Fibroblast of mammary gland (primary cell): ENCODE results near the gene TOGARAM2.

Source experiments
- DNase-seq: peaks from one replicate; pipeline ENCODE4 v3.0.0-alpha.2; 2010; ENCODE audit warnings: low read depth
- H3K4me3 ChIP-seq: 2 replicates; pipeline ENCODE4 v1.5.1; 2011; ENCODE audit warnings: low read depth, mild to moderate bottlenecking, low read length, moderate library complexity; ENCODE audit not compliant: control insufficient read depth
- CTCF ChIP-seq: conservative IDR thresholded peaks from 2 replicates; pipeline ENCODE4 v1.5.1; 2011; ENCODE audit warnings: low read depth, low read length, inconsistent platforms; ENCODE audit not compliant: control insufficient read depth, insufficient read depth

Gene TOGARAM2

DNA sequence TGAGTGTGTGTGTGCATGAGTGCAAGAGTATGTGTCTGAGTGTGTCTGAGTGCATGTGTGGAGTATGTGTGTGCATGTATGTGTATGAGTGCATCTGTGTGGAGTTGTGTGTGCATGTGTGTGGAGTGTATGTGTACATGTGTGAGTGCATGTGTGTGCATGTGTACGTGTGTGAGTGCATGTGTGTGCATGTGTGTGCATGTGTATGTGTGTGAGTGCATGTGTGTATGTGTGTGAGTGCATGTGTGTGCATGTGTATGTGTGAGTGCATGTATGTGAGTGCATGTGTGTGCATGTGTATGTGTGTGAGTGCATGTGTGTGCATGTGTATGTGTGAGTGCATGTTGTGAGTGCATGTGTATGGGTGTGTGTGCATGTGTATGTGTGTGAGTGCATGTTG, 23.7 kb downstream of the TOGARAM2 start:
- no peak overlapping the region for H3K4me3 ChIP-seq
- DNase-seq = no peak

GRCh38 chr2:29005331-29005730, 24.2 kb downstream of the TOGARAM2 start:
- DNase-seq = no peak
- TF ChIP-seq CTCF = no peak

More for the DNA sequence above, 23.7 kb downstream of the TOGARAM2 start:
- TF ChIP-seq CTCF = no peak

DNA sequence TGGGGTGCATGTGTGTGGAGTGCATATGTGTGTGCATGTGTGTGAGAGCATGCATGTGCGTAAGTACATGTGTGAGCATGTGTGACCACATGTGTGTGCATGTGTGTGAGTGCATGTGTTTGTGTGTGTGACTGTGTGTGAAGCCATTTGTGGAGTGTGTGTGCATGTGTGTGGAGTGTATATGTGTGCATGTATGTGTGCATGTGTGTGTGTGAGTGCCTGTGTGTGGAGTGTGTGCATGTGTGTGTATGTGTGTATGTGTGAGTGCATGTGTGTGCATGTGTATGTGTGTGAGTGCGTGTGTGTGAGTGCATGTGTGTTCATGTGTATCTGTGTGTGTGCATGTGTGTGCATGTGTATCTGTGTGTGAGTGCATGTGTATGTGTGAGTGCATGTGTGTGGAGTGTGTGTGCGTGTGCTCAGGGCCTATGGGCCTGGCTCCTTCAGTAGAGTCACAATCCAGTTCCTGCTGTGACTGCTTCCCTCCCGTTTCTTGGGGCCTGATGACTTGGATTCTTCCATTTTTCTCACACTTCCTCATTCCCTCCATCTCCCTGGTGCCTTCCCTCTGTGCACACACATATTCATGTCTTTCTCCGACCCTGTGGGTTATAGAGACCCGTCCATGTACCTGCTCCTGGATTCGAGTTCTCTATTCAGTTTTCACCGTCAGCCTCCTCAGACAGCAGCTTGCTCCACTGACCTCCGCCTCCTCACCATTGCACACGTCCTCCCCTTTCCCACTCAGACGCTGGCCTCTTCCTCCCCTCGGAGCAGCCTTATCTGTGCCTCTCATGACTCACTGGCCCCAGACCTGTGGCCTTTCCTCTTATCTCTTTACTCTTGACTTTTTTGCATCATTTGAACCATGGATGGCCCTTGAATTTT, 25.2 kb downstream of the TOGARAM2 start:
- TF ChIP-seq CTCF = no peak
- no peak overlapping the region for H3K4me3 ChIP-seq
- no peak for DNase-seq

More at GRCh38 chr2:29005331-29005730, 24.2 kb downstream of the TOGARAM2 start:
- no peak overlapping the region for H3K4me3 ChIP-seq

DNA sequence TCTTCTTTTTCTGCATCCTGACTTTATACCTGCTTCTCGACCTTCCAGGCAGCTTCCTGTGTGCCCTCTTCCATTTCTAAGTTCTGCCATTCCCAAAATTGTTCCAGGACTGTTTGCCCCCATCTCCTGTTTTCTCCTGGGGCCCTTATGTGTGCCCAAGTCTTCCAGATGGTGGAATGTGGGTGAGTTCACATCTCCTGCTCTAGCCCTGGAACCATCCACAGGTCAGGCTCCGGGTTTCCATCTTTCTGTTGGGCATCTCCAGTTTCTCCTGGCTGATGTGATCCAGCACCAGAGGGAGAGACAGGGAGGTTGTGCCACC, 25.8 kb downstream of the TOGARAM2 start:
- no peak for DNase-seq
- H3K4me3 ChIP-seq = no peak overlapping the region
- TF ChIP-seq CTCF = no peak

GRCh38 chr2:29009270-29009669, 28.2 kb downstream of the TOGARAM2 start:
- no peak overlapping the region for H3K4me3 ChIP-seq
- TF ChIP-seq CTCF = no peak
- DNase-seq = no peak

DNA sequence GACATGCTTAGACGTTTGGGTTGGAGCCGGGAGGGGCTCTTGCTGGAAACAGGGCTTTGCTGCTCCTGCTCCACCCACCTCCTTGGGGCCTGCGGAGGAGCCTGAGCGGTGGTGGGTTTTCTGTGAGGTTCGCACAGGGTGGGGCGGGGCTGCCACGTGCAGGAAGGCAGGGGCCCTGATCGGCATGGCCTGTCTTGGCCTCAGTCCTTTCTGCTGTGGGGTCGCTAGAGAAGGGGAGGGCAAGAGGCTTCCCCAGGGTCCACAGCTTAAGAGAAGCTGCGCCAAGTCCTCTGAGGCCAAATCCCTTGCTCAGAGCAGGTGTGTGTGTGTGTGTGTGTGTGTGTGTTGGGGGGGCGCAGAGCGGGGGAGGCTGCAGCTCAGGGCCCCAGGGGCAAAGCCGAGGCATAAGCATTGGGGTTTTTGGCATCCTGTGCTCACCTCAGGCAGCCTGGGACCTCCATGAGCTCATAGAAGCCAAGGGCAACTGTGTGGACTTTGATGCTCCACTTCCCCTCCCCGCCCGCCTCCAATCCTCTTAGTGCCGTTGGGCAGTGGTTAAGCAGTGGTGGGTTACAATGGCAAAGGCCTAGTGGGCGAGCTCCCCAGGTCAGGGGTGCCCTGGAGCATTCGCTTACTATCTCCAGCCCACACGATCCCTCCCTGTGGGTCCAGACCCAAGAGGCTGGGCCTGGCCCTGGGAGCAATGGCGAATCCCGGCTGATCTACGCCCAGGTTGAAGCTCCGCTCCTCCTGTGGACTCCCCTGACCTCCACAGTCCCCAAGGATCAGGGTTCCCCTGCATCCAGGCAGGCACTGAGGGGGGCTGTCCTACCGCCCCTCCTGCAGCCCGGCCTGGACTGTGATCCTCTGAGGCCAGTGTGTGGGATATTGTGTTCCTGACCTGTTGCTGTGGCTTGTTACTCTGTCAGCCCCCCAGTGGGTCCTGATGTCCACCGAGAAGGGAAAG, 28.9 kb downstream of the TOGARAM2 start:
- no peak for TF ChIP-seq CTCF
- no peak for DNase-seq
- no peak overlapping the region for H3K4me3 ChIP-seq
